K562 (cell line): ENCODE measurements around the gene TFAM. TPM values are rescaled to one million over a fixed set of nuclear protein-coding genes. Genes with fewer than 3 reads are reported as not detected.

Experiments
- ATAC-seq: fragments of 200-7000 bp; cut with Tn5 transposase; 3 replicates; pipeline ENCODE4 v1.9.1; 2020; ENCODE audit warnings: moderate library complexity
- BruUV-seq: library from RNA; stranded (reverse); fragments of 400-500 nt; replicated peaks from 2 replicates; lab custom pipeline; 2021; lab: Mats Ljungman, UMichigan
- CTCF ChIA-PET: fragments of 300-600 bp; formaldehyde crosslinking; extraction: SDS; loops from one replicate; lab custom pipeline; 2021; ENCODE audit warnings: low intra/inter-chr PET ratio; lab: Yijun Ruan, JAX
- POLR2A ChIA-PET: fragments of 300-600, 350-650 bp; sonication (Branson Sonifier 250); formaldehyde crosslinking; extraction: SDS; loops from one replicate; lab custom pipeline; 2021; ENCODE audit warnings: antibody characterized with exemption, inconsistent platforms; lab: Yijun Ruan, JAX
- DNase-seq, 4 experiments: peaks; one replicate each; pipeline versions ENCODE4 v3.0.0 to v3.0.0-alpha.2; 2011 to 2018; ENCODE audit warnings: low spot score in 3 of 4, mixed read lengths in 3 of 4; ENCODE audit errors: extremely low read depth in 1 of 4
- FAIRE-seq: peaks from 2 replicates; lab custom pipeline; 2011; peaks lifted over from hg19 to GRCh38; lab: Jason Lieb, UNC
- H2AFZ ChIP-seq: 2 replicates; pipeline ENCODE4 v1.6.0; 2011; ENCODE audit warnings: low read depth, low read length, control low read depth, inconsistent platforms
- H3K27ac ChIP-seq: fragments of 200-600 bp; 3 replicates; pipeline ENCODE4 v1.8.0; 2011; ENCODE audit warnings: low read depth, mild to moderate bottlenecking, control low read depth, inconsistent platforms, low read length, moderate library complexity, mixed read lengths; ENCODE audit errors: extremely low read depth
- H3K27me3 ChIP-seq, 2 experiments: fragments of 300-600 bp in 1 of 2; 2 replicates in 1 of 2; 3 replicates in 1 of 2; pipeline versions ENCODE4 v1.6.0 to v1.8.0; 2011; ENCODE audit warnings: inconsistent platforms in 2 of 2, low read length in 2 of 2, mild to moderate bottlenecking in 1 of 2, mixed read lengths in 1 of 2, moderate library complexity in 1 of 2; ENCODE audit not compliant: control insufficient read depth in 2 of 2, insufficient read depth in 2 of 2
- H3K36me3 ChIP-seq: fragments of 300-600 bp; 3 replicates; pipeline ENCODE4 v1.8.0; 2011; ENCODE audit warnings: mild to moderate bottlenecking, low read length, inconsistent platforms; ENCODE audit not compliant: control insufficient read depth, insufficient read depth
- H3K4me1 ChIP-seq, 2 experiments: fragments of 200-600 bp in 1 of 2; replicated peaks in 1 of 2; 2 replicates in 1 of 2; 3 replicates in 1 of 2; pipeline versions ENCODE4 v1.5.1 to v1.8.0; 2011; ENCODE audit warnings: inconsistent platforms in 2 of 2, low read length in 2 of 2, mild to moderate bottlenecking in 1 of 2, mixed read lengths in 1 of 2, moderate library complexity in 1 of 2; ENCODE audit not compliant: control insufficient read depth in 2 of 2, insufficient read depth in 2 of 2
- H3K4me2 ChIP-seq: 2 replicates; pipeline ENCODE4 v1.6.1; 2011; ENCODE audit warnings: low read length, control low read depth, inconsistent platforms, mixed read lengths; ENCODE audit not compliant: insufficient read depth
- H3K4me3 ChIP-seq: fragments of 200-600 bp; sonication (generic), shearing (Covaris generic); 2 replicates; pipeline ENCODE4 v1.5.1; 2016; ENCODE audit warnings: control low read depth, inconsistent platforms
- H3K79me2 ChIP-seq: fragments of 200-600 bp; 3 replicates; pipeline ENCODE4 v1.8.0; 2011; ENCODE audit warnings: low read length, inconsistent platforms; ENCODE audit not compliant: control insufficient read depth, insufficient read depth
- H3K9ac ChIP-seq, 2 experiments: 2 replicates each; pipeline versions ENCODE4 v1.6.0 to v1.6.1; 2011; ENCODE audit warnings: low read depth in 2 of 2, low read length in 2 of 2, control low read depth in 1 of 2, inconsistent platforms in 1 of 2, mild to moderate bottlenecking in 1 of 2, mixed read lengths in 1 of 2; ENCODE audit not compliant: insufficient read depth in 1 of 2
- H3K9me1 ChIP-seq: one replicate; pipeline ENCODE4 v1.6.0; 2011; ENCODE audit warnings: inconsistent platforms, mild to moderate bottlenecking, low read length, moderate library complexity; ENCODE audit not compliant: control insufficient read depth, insufficient read depth
- H3K9me3 ChIP-seq: replicated peaks from 2 replicates; pipeline ENCODE4 v1.5.1; 2011; ENCODE audit warnings: low read depth, low read length, inconsistent platforms; ENCODE audit not compliant: control insufficient read depth, insufficient read depth
- H4K20me1 ChIP-seq: replicated peaks from 2 replicates; pipeline ENCODE4 v1.6.1; 2011; ENCODE audit warnings: low read length, inconsistent platforms, mixed read lengths; ENCODE audit not compliant: control insufficient read depth, insufficient read depth
- CTBP1 ChIP-seq: fragments of 450-650 bp; IDR thresholded peaks from 2 replicates; pipeline ENCODE4 v1.6.1; 2016; ENCODE audit warnings: borderline replicate concordance
- ELF2 ChIP-seq: fragments of 250-450 bp; sonication (Bioruptor Pico); IDR thresholded peaks from 2 replicates; pipeline ENCODE4 v1.5.0; 2021; ENCODE audit warnings: mild to moderate bottlenecking
- HNRNPL ChIP-seq: fragments of 200-400 bp; formaldehyde crosslinking; IDR thresholded peaks from 2 replicates; pipeline ENCODE4 v1.6.1; 2017; ENCODE audit warnings: low read depth, mild to moderate bottlenecking, low read length
- POLR2AphosphoS5 ChIP-seq: IDR thresholded peaks from 2 replicates; pipeline ENCODE4 v1.6.1; 2011; ENCODE audit warnings: mild to moderate bottlenecking, low read depth, low read length, moderate library complexity; ENCODE audit not compliant: control insufficient read depth, insufficient read depth
- WGBS: fragments of 100-300 bp; shearing (Covaris generic); methylation state at CpG from one replicate; pipeline ENCODE4 v1.1.6; 2016; ENCODE audit warnings: low coverage, mixed read lengths; ENCODE audit not compliant: insufficient coverage; ENCODE audit errors: missing lambda C conversion rate; 5-methylcytosine and 5-hydroxymethylcytosine counted together
- in situ Hi-C: fragments of 300-500 bp; cut with MboI; formaldehyde crosslinking; loops from 4 replicates; pipeline ENCODE4 v1.15.0; 2018; ENCODE audit warnings: inconsistent platforms, mixed read lengths
- intact Hi-C: fragments of 100-400 bp; cut with micrococcal nuclease; formaldehyde crosslinking; loops from 2 replicates; pipeline ENCODE4 v1.14.2; 2022
- polyA plus RNA-seq, 8 experiments: library from polyadenylated mRNA; depleted of rRNA in 4 of 8; stranded (reverse) in 5 of 8; unstranded in 3 of 8; fragments of >200 nt; fragmentation: Nextera tagmentation in 2 of 8; fragmentation: Illumina TruSeq in 1 of 8; extraction: Ambion mirVana in 2 of 8; extraction: Trizol in 1 of 8; gene quantifications; 2 replicates each; pipeline versions ENCODE4 v1.2.1 to v1.2.3, GENCODE V29; 2011 to 2014; ENCODE audit warnings: inconsistent platforms in 1 of 8, missing spikeins in 1 of 8
- total RNA-seq, 7 experiments: library from RNA; depleted of rRNA in 6 of 7; stranded (reverse); fragments of >200 nt in 6 of 7; fragmentation: Illumina TruSeq in 2 of 7; extraction: Trizol in 2 of 7; gene quantifications; 2 replicates each; pipeline versions ENCODE4 v1.2.1 to v1.2.3, GENCODE V29; 2011 to 2021; ENCODE audit warnings: low replicate concordance in 1 of 7
- TF ChIP-seq, protein P1 (sequence below): IDR thresholded peaks from 3 replicates; pipeline ENCODE4 v1.6.1; 2011; ENCODE audit warnings: borderline replicate concordance, mild to moderate bottlenecking, moderate library complexity; ENCODE audit not compliant: insufficient read length; ENCODE audit errors: extremely low read depth
- TF ChIP-seq, protein P2 (sequence below): fragments of 250-450 bp; sonication (Bioruptor Pico); IDR thresholded peaks from 2 replicates; pipeline ENCODE4 v1.9.0; 2021; ENCODE audit warnings: mild to moderate bottlenecking, inconsistent platforms

The TFAM gene
- total and polyA plus RNA-seq, 9 of the 15 experiments (the other 6 are each of a cell fraction or from before 2014, with no cell fraction given): 74.3 to 227 (median 155) TPM

DNA sequence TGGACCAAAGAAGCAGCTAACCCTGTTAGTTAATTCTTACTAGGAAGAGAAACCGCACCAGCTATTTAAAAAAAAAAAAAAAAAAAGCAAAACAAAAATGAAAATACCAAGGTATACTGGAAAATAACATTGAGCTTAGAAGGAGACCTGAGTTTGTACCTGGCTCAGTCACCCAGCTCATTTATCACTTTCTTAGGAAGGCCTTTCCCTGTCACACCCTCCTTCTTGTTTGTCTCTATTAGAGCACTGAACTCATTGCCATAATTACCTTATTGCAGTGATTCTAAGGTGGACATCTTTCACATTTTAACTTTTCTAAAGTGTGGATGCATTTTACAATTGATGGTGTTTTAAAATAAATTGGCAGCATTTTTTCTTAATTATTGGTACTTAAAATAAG, 26.3 kb upstream of the TFAM start:
- H3K36me3 ChIP-seq: peaks cover 15% of the 10 kb centered on the region; the same call in 1 of the 3 replicates
- H3K9me3 ChIP-seq: no peaks in the 10 kb centered on the region
- 0 out of 3 replicates have a peak, but pooled peaks cover 2% of the 10 kb centered on the region for H3K79me2 ChIP-seq
- no peaks in the 10 kb centered on the region for H3K9me1 ChIP-seq
- DNase-seq (no peak), FAIRE-seq (no peak), ATAC-seq (no peak)
- no peak overlapping the region for H2AFZ ChIP-seq
- no peaks in the 10 kb centered on the region for H3K4me1 ChIP-seq
- ChIA-PET CTCF (no interaction called here), POLR2A (interaction anchor here (0.6 to 0.9 kb wide), 2 partner anchors 11 to 23 kb away, joined by 3 read pairs; no protein-coding TSS in a partner anchor)
- in situ Hi-C loops (no loop called here), intact Hi-C loops (no loop called here)
- no peak overlapping the region for H3K4me2 ChIP-seq
- H3K9ac ChIP-seq: no peak overlapping the region
- TF ChIP-seq, protein P1, sequence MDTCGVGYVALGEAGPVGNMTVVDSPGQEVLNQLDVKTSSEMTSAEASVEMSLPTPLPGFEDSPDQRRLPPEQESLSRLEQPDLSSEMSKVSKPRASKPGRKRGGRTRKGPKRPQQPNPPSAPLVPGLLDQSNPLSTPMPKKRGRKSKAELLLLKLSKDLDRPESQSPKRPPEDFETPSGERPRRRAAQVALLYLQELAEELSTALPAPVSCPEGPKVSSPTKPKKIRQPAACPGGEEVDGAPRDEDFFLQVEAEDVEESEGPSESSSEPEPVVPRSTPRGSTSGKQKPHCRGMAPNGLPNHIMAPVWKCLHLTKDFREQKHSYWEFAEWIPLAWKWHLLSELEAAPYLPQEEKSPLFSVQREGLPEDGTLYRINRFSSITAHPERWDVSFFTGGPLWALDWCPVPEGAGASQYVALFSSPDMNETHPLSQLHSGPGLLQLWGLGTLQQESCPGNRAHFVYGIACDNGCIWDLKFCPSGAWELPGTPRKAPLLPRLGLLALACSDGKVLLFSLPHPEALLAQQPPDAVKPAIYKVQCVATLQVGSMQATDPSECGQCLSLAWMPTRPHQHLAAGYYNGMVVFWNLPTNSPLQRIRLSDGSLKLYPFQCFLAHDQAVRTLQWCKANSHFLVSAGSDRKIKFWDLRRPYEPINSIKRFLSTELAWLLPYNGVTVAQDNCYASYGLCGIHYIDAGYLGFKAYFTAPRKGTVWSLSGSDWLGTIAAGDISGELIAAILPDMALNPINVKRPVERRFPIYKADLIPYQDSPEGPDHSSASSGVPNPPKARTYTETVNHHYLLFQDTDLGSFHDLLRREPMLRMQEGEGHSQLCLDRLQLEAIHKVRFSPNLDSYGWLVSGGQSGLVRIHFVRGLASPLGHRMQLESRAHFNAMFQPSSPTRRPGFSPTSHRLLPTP: no peak
- H4K20me1 ChIP-seq: no peaks in the 10 kb centered on the region
- no peak overlapping the region for H3K27ac ChIP-seq
- no CpG with 5 or more reads among the region's 1 CpG for WGBS
- H3K4me3 ChIP-seq: no peak overlapping the region
- no peaks in the 10 kb centered on the region for H3K27me3 ChIP-seq
- BruUV-seq: no TSS peak

DNA sequence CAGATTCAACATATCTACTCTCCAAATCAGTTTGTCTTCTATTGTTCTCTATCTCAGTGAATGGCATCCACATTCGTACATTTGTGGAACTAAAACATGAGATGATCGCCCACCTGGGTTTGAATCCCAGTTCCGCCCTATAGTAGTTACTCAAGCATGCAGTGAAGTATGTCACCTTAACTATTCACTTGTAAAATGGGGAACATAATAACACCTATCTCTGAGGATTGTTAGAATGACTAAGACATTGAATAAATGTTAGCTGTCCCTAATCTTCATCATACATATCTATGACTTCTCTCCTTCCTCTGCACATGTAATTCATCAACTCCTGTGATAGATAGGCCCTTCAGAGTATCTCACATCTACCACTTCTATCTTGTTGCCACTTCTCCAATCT, 25.7 kb upstream of the TFAM start:
- in situ Hi-C loops (no loop called here), intact Hi-C loops (no loop called here)
- no peaks in the 10 kb centered on the region for H3K27me3 ChIP-seq
- no peak for ATAC-seq
- ChIA-PET POLR2A (interaction anchor here (1.7 kb wide), 1 partner anchor 15 kb away, joined by 5 read pairs; no protein-coding TSS in a partner anchor), CTCF (no interaction called here)
- 68% methylated on average over 3 of the region's 3 CpGs for WGBS
- H3K79me2 ChIP-seq: 0 out of 3 replicates have a peak, but pooled peaks cover 2% of the 10 kb centered on the region
- no peaks in the 10 kb centered on the region for H3K9me1 ChIP-seq
- DNase-seq: no peak
- no peaks in the 10 kb centered on the region for H3K9me3 ChIP-seq
- no peak overlapping the region for H2AFZ ChIP-seq
- peaks cover 19% of the 10 kb centered on the region; the same call in 2 of the 3 replicates for H3K36me3 ChIP-seq
- H3K4me2 ChIP-seq: no peak overlapping the region
- no peak overlapping the region for H3K9ac ChIP-seq
- no peaks in the 10 kb centered on the region for H4K20me1 ChIP-seq
- BruUV-seq: no TSS peak
- TF ChIP-seq POLR2AphosphoS5 (no peak), CTBP1 (no peak), ELF2 (CRISPR knock-in tag) (no peak), HNRNPL (no peak)
- TF ChIP-seq, protein P2, sequence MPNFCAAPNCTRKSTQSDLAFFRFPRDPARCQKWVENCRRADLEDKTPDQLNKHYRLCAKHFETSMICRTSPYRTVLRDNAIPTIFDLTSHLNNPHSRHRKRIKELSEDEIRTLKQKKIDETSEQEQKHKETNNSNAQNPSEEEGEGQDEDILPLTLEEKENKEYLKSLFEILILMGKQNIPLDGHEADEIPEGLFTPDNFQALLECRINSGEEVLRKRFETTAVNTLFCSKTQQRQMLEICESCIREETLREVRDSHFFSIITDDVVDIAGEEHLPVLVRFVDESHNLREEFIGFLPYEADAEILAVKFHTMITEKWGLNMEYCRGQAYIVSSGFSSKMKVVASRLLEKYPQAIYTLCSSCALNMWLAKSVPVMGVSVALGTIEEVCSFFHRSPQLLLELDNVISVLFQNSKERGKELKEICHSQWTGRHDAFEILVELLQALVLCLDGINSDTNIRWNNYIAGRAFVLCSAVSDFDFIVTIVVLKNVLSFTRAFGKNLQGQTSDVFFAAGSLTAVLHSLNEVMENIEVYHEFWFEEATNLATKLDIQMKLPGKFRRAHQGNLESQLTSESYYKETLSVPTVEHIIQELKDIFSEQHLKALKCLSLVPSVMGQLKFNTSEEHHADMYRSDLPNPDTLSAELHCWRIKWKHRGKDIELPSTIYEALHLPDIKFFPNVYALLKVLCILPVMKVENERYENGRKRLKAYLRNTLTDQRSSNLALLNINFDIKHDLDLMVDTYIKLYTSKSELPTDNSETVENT: no peak
- no peak overlapping the region for H3K4me3 ChIP-seq
- H3K27ac ChIP-seq: no peak overlapping the region
- FAIRE-seq: no peak
- H3K4me1 ChIP-seq: no peaks in the 10 kb centered on the region
